ENCODE measurements around the gene VIPAS39. TPM values are rescaled to one million over a fixed set of nuclear protein-coding genes. Genes with fewer than 3 reads are reported as not detected.

Gene VIPAS39
- total RNA-seq, 1 experiment from 2014 or later = 18.5 TPM

- Mint-ChIP-seq H3K9me3 (peaks cover 19 to 21% of the 10 kb centered on the region in 2 experiments), H3K27ac (peak within 1 kb of the TSS in 1 of 3 experiments; percentile 83; a peak in 4 of 7 replicates), H3K4me3 (no peak within 1 kb of the TSS), H3K36me3 (ENCODE audit: insufficient read depth in 1 of 3, low read depth in 3 of 3) (peaks cover 26 to 69% (median 59%) of the 10 kb centered on the region in 3 experiments), H3K4me1 (peaks cover 9% of the 10 kb centered on the region in 2 experiments), H3K27me3 (ENCODE audit: low read depth) (no peaks in the 10 kb centered on the region)
- Histone ChIP-seq H2AFZ (ENCODE audit: low read length) (no peak within 1 kb of the TSS), H2BK15ac (ENCODE audit: low read depth, low read length) (no peak within 1 kb of the TSS), H3K23ac (ENCODE audit: insufficient read length, low read depth, low read length) (no peak within 1 kb of the TSS), H4K20me1 (ENCODE audit: control insufficient read depth, insufficient read depth, insufficient read length) (no peaks in the 10 kb centered on the region), H3K23me2 (ENCODE audit: insufficient read length, low read depth, low read length, poor library complexity, severe bottlenecking) (no peaks in the 10 kb centered on the region), H4K8ac (replicated peaks; ENCODE audit: insufficient read length, low read depth, low read length) (no peak within 1 kb of the TSS), H3K27ac (ENCODE audit: insufficient read length, low read depth, low read length) (no peak within 1 kb of the TSS), H3T11ph (ENCODE audit: low read length) (no peak within 1 kb of the TSS), H2BK120ac (ENCODE audit: low read depth, low read length, poor library complexity, severe bottlenecking) (no peak within 1 kb of the TSS), H3K4me1 (ENCODE audit: insufficient read depth, low read length) (no peaks in the 10 kb centered on the region; the same call in 1 of the 2 replicates), H3K4me2 (ENCODE audit: insufficient read depth, insufficient read length, low read length) (no peak within 1 kb of the TSS), H3K79me1 (ENCODE audit: insufficient read depth, low read depth, low read length, poor library complexity, severe bottlenecking) (no peaks in the 10 kb centered on the region), H2BK12ac (ENCODE audit: insufficient read length, low read depth, low read length) (no peak within 1 kb of the TSS), H3K9ac (ENCODE audit: extremely low read depth, insufficient read length, low read length) (no peak within 1 kb of the TSS), H2AK5ac (ENCODE audit: insufficient read length, low read length) (no peak within 1 kb of the TSS), H3K18ac (ENCODE audit: insufficient read length, low read depth, low read length) (no peak within 1 kb of the TSS), H3K27me3 (ENCODE audit: insufficient read depth, low read length) (no peaks in the 10 kb centered on the region), H2BK5ac (ENCODE audit: insufficient read length, low read length) (no peak within 1 kb of the TSS), H3K56ac (ENCODE audit: insufficient read length, low read depth, low read length) (no peak within 1 kb of the TSS), H3K4ac (ENCODE audit: low read depth, low read length) (no peak within 1 kb of the TSS), H4K5ac (ENCODE audit: insufficient read length, low read depth, low read length) (no peak within 1 kb of the TSS), H2BK20ac (ENCODE audit: low read depth, low read length, poor library complexity, severe bottlenecking) (no peak within 1 kb of the TSS), H3K14ac (ENCODE audit: insufficient read depth, low read length) (no peak within 1 kb of the TSS), H4K91ac (ENCODE audit: insufficient read length, low read depth, low read length) (no peak within 1 kb of the TSS), H3K9me3 (ENCODE audit: control insufficient read depth, low read depth, low read length) (no peaks in the 10 kb centered on the region), H3K79me2 (ENCODE audit: insufficient read depth, low read length) (no peaks in the 10 kb centered on the region)
- no peak for DNase-seq
- no CpG with 5 or more reads among the region's 1 CpG for WGBS (ENCODE audit: extremely low coverage, insufficient read length, low lambda C conversion rate)
- no peak for TF ChIP-seq CTCF (conservative IDR thresholded peaks at IDR 0.05)
Observed at GRCh38 chr14:77423423-77423822, 34.0 kb downstream of the VIPAS39 start, which contains the start of gene NOXRED1. NOXRED1 (minus strand) TSS chr14:77423523; CDS start chr14:77422889, 634 bp downstream.
